DOHH2 (cell line): Measurements from ENCODE around the gene SMARCB1.
A peak's percentile ranks its signal among the peaks of the same experiment; 100 is the strongest.

Source experiments
- H3F3A ChIP-seq: fragments of 200-600 bp; sonication (generic), shearing (Covaris generic); 2 replicates; pipeline ENCODE4 v1.6.0; 2016; ENCODE audit warnings: antibody characterized with exemption, mild to moderate bottlenecking; ENCODE audit not compliant: control insufficient read depth, insufficient read depth
- H3K27ac ChIP-seq: fragments of 200-600 bp; sonication (generic); 2 replicates; pipeline ENCODE4 v1.5.1; 2014; ENCODE audit warnings: low read depth, mild to moderate bottlenecking, low read length, moderate library complexity
- H3K27me3 ChIP-seq: fragments of 200-600 bp; sonication (generic); 2 replicates; pipeline ENCODE4 v1.6.1; 2014; ENCODE audit warnings: mild to moderate bottlenecking, low read length, mixed read lengths; ENCODE audit not compliant: control insufficient read depth
- H3K36me3 ChIP-seq: fragments of 200-600 bp; sonication (generic); 2 replicates; pipeline ENCODE4 v1.6.1; 2014; ENCODE audit warnings: mild to moderate bottlenecking, low read length, moderate library complexity, mixed read lengths; ENCODE audit not compliant: control insufficient read depth
- H3K4me1 ChIP-seq: fragments of 200-600 bp; sonication (generic); 2 replicates; pipeline ENCODE4 v1.6.1; 2014; ENCODE audit warnings: mild to moderate bottlenecking, low read length, mixed read lengths; ENCODE audit not compliant: control insufficient read depth
- H3K4me2 ChIP-seq: fragments of 200-600 bp; sonication (generic); 2 replicates; pipeline ENCODE4 v1.6.0; 2014; ENCODE audit warnings: mild to moderate bottlenecking, low read length, moderate library complexity
- H3K4me3 ChIP-seq: fragments of 200-600 bp; sonication (generic); 2 replicates; pipeline ENCODE4 v1.5.1; 2014; ENCODE audit warnings: mild to moderate bottlenecking, low read length, mixed read lengths
- H3K79me2 ChIP-seq: fragments of 200-600 bp; sonication (generic); 2 replicates; pipeline ENCODE4 v1.6.1; 2014; ENCODE audit warnings: mild to moderate bottlenecking, low read length, mixed read lengths; ENCODE audit not compliant: control insufficient read depth
- H3K9me2 ChIP-seq: fragments of 200-600 bp; sonication (generic); replicated peaks from 2 replicates; pipeline ENCODE4 v1.6.1; 2014; ENCODE audit warnings: mild to moderate bottlenecking, low read length, mixed read lengths; ENCODE audit not compliant: control insufficient read depth
- H3K9me3 ChIP-seq: fragments of 200-600 bp; sonication (generic); 2 replicates; pipeline ENCODE4 v1.6.1; 2014; ENCODE audit warnings: antibody characterized with exemption, low read length, mixed read lengths; ENCODE audit not compliant: control insufficient read depth, insufficient read depth
- H4K20me1 ChIP-seq: fragments of 200-600 bp; sonication (generic); 2 replicates; pipeline ENCODE4 v1.6.0; 2014; ENCODE audit warnings: low read depth, mild to moderate bottlenecking, antibody characterized with exemption, low read length, moderate library complexity; ENCODE audit not compliant: control insufficient read depth, insufficient read depth
- EZH2phosphoT487 ChIP-seq: fragments of 200-600 bp; sonication (generic); IDR thresholded peaks from 2 replicates; pipeline ENCODE4 v1.6.1; 2017; ENCODE audit warnings: borderline replicate concordance, mild to moderate bottlenecking, antibody characterized with exemption, low read length, moderate library complexity, mixed read lengths
- TF ChIP-seq, protein P1 (sequence below): fragments of 200-600 bp; sonication (generic); IDR thresholded peaks from one replicate; pipeline ENCODE4 v1.5.1; 2014; ENCODE audit warnings: antibody characterized with exemption, mild to moderate bottlenecking, low read depth, low read length; ENCODE audit not compliant: poor library complexity, severe bottlenecking

Gene SMARCB1

DNA sequence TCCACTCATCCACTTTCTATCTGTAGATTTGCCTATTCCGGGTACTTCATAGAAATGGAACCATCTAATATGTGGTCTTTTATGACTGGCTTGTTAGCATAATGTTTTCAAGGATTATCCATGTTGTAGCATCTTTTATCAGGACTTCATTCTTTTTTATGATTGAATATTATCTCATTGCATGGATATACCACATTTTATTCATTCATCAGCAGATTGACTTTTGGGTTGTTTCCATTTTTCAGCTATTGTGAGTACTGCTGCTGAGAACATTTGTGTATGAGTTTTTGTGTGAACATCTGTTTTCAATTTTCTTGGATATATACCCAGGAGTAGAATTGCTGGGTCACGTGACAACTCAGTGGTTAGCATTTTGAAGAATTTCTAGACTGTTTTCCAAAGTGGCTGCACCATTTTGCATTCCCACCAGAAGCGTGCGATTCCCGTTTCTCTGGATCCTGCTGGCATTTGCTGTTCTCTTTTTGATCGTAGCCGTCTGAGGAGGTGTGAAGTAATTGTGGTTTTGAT is 43.1 kb downstream of the SMARCB1 start:
- Histone ChIP-seq H3K27me3 (no peaks in the 10 kb centered on the region), H3K4me3 (peak overlapping the region; percentile 2; the same call in 1 of the 2 replicates), H3K79me2 (peaks cover 78% of the 10 kb centered on the region), H3K9me2 (no peaks in the 10 kb centered on the region), H3K4me2 (peak overlapping the region; percentile 50), H4K20me1 (no peaks in the 10 kb centered on the region; the same call in 1 of the 2 replicates), H3F3A (peaks cover 21% of the 10 kb centered on the region), H3K36me3 (peaks cover 95% of the 10 kb centered on the region), H3K27ac (peak overlapping the region; percentile 56), H3K4me1 (peaks cover 82% of the 10 kb centered on the region), H3K9me3 (no peaks in the 10 kb centered on the region)
- no peak for TF ChIP-seq EZH2phosphoT487
- TF ChIP-seq, protein P1, sequence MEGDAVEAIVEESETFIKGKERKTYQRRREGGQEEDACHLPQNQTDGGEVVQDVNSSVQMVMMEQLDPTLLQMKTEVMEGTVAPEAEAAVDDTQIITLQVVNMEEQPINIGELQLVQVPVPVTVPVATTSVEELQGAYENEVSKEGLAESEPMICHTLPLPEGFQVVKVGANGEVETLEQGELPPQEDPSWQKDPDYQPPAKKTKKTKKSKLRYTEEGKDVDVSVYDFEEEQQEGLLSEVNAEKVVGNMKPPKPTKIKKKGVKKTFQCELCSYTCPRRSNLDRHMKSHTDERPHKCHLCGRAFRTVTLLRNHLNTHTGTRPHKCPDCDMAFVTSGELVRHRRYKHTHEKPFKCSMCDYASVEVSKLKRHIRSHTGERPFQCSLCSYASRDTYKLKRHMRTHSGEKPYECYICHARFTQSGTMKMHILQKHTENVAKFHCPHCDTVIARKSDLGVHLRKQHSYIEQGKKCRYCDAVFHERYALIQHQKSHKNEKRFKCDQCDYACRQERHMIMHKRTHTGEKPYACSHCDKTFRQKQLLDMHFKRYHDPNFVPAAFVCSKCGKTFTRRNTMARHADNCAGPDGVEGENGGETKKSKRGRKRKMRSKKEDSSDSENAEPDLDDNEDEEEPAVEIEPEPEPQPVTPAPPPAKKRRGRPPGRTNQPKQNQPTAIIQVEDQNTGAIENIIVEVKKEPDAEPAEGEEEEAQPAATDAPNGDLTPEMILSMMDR: no peak

DNA sequence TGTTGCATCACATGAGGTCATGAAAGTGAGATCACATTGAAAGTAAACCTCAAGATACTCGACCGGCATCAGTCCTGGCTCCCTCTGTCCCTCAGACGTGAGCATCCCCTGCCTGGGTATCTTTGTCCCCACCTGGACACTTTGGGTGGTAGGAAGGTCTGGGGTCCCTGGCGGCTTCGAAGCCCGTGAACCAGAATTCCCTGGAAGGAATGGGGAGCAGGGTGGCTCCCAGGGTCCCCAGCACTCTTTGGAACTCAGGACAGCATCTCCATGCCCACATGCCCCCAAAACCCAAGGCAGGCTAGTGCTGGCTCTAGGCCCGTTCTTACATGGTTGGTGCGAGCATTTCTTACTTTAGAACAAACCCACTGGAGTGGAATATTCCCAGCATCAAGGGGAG is 44.5 kb downstream of the SMARCB1 start:
- Histone ChIP-seq H3K27me3 (no peaks in the 10 kb centered on the region), H3K4me1 (peaks cover 82% of the 10 kb centered on the region), H3K27ac (no peak overlapping the region), H3K79me2 (peaks cover 84% of the 10 kb centered on the region), H3K36me3 (peaks cover 96% of the 10 kb centered on the region), H3K4me2 (no peak overlapping the region), H3K9me3 (no peaks in the 10 kb centered on the region), H3F3A (peaks cover 20% of the 10 kb centered on the region), H3K4me3 (no peak overlapping the region), H4K20me1 (no peaks in the 10 kb centered on the region; the same call in 1 of the 2 replicates), H3K9me2 (no peaks in the 10 kb centered on the region)
- TF ChIP-seq EZH2phosphoT487: no peak
- TF ChIP-seq, protein P1: no peak

DNA sequence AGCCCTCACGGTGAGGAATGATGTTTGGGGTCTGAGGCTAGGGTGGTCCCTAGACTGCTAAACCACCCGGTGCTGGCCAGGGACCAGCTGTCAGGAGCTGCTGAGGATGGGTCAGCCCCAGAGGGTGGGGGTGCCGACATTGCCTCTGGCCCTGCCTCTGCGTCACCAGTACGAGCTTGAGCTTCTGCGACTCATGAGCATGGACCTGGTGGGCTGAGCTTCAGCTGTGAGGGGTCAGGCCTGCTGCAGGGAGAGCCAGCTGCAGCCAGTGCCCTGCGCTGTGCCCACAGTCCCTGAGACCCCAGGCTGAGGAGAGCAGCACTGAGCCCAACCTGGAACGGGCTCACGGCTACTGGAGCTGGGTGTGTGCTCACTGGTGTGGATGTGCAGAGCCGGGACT is 45.0 kb downstream of the SMARCB1 start:
- H3K4me2 ChIP-seq: no peak overlapping the region
- TF ChIP-seq, protein P1: no peak
- no peak for TF ChIP-seq EZH2phosphoT487
- H3K79me2 ChIP-seq: peaks cover 85% of the 10 kb centered on the region
- peaks cover 82% of the 10 kb centered on the region for H3K4me1 ChIP-seq
- H3K4me3 ChIP-seq: no peak overlapping the region
- no peaks in the 10 kb centered on the region for H3K9me3 ChIP-seq
- no peaks in the 10 kb centered on the region for H3K27me3 ChIP-seq
- no peak overlapping the region for H3K27ac ChIP-seq
- H3K36me3 ChIP-seq: peaks cover 96% of the 10 kb centered on the region
- H4K20me1 ChIP-seq: no peaks in the 10 kb centered on the region; the same call in 1 of the 2 replicates
- peaks cover 15% of the 10 kb centered on the region for H3F3A ChIP-seq
- H3K9me2 ChIP-seq: no peaks in the 10 kb centered on the region
